C4-2B (cell line): ENCODE data around the gene LMF1.

Source experiments
- H3K27ac ChIP-seq: fragments of 450-650 bp; 2 replicates; pipeline ENCODE4 v1.5.1; 2017
- CTCF ChIP-seq: fragments of 450-650 bp; conservative IDR thresholded peaks from 2 replicates; pipeline ENCODE4 v1.5.1; 2017; ENCODE audit warnings: mild to moderate bottlenecking
- ZFX ChIP-seq: fragments of 450-650 bp; IDR thresholded peaks from 2 replicates; pipeline ENCODE4 v1.6.1; 2017

Gene LMF1

GRCh38 chr16:930511-930910 lies 40.3 kb downstream of the LMF1 start:
- TF ChIP-seq CTCF (no peak), ZFX (no peak)
- H3K27ac ChIP-seq = no peak overlapping the region

GRCh38 chr16:930076-930475 lies 40.7 kb downstream of the LMF1 start:
- TF ChIP-seq CTCF = no peak
- TF ChIP-seq ZFX = no peak
- H3K27ac ChIP-seq = no peak overlapping the region

GRCh38 chr16:929227-930073 lies 41.3 kb downstream of the LMF1 start:
- TF ChIP-seq CTCF (no peak), ZFX (no peak)
- H3K27ac ChIP-seq = no peak overlapping the region

GRCh38 chr16:928526-928925 lies 42.3 kb downstream of the LMF1 start:
- H3K27ac ChIP-seq = no peak overlapping the region
- TF ChIP-seq CTCF = no peak
- TF ChIP-seq ZFX = no peak

GRCh38 chr16:927931-928330 lies 42.9 kb downstream of the LMF1 start:
- H3K27ac ChIP-seq = no peak overlapping the region
- no peak for TF ChIP-seq CTCF
- no peak for TF ChIP-seq ZFX

GRCh38 chr16:927406-927805 lies 43.4 kb downstream of the LMF1 start:
- TF ChIP-seq ZFX (no peak), CTCF (no peak)
- H3K27ac ChIP-seq = no peak overlapping the region

- TF ChIP-seq ZFX (no peak), CTCF (no peak)
- H3K27ac ChIP-seq = no peak overlapping the region
Observed at GRCh38 chr16:926715-927114, 44.1 kb downstream of the LMF1 start.
